HG02981 (cell line): ENCODE measurements around the gene SNX22.
"Not testable (repeated sequence)": the region's sequence is repeated elsewhere in the genome, so short reads cannot be mapped to it uniquely, and the experiment has no call there.

ENCODE experiments used
- ATAC-seq: cut with Tn5 transposase; IDR thresholded peaks from one replicate; pipeline ENCODE4 v1.9.1; 2021; ENCODE audit warnings: mild to moderate bottlenecking, moderate library complexity; ENCODE audit not compliant: unreplicated experiment

Gene SNX22

DNA sequence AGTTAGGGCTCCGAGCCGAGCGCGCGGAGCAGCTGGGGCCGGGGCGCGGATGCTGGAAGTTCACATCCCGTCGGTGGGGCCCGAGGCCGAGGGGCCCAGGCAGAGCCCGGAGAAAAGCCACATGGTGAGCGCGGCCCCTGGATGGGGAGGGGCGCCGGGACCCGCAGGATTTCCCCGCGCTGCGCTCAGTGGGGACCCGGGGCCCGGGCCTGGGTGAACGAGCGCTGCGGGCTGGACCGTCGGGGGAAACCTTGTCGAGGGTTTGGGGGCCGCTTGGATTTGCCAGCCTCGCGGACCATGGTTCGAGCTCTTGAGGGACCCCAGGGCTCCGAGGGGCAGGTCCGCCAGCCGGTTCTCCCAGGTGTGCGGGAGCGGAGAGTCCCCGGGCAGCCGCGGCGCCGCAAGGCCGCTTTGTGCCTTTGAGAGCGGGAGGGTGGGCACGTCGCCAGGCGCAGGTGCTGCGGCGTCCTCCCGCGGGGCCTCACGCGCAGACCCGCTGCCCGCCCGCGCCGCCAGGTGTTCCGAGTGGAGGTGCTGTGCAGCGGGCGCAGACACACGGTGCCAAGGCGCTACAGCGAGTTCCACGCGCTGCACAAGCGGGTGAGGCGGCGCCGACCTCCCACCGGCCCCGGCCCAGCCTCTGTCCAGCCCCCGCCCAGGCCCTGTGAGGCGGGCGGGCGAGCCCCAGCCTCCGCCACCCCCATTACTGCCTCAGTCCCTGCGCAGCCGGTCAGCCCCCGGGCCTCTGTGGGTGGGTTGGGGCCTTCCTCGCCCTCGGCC is at the start of gene SNX22:
Gene SNX22 (plus strand): TSS at position 5 of the 780 bp plus-strand sequence. CDS start 45 bp downstream, at position 50.
- peak; percentile 10 for ATAC-seq

- ATAC-seq, result no peak
Observed at GRCh38 chr15:64102497-64102896, 49.0 kb upstream of the SNX22 start.

DNA sequence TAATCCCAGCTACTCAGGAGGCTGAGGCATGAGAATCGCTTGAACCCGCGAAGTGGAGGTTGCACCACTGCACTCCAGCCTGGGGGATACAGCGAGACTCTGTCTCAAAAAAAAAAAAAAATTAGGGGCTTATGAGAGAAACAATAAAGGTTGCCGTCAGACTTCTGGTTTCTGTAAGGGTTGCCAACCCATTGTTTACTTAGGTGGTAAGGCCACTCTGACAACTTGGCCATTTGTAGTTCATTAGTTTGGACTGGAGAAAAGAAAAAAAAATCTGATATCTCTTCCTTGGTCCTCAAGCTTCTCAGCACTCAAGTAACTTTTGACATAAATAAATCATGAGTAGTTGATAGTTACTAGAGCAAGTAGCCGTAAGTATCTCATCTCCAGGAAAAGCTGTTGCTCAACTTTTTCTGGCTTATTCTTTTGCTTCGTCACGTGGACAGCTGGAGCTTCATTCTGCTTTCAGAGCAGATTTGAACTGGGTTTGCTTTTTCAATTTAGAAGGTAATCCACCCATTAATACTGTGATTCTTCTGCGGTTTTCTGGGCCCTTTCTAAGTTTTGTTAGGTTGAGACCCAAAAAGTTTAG is 46.3 kb upstream of the SNX22 start:
- no peak for ATAC-seq

DNA sequence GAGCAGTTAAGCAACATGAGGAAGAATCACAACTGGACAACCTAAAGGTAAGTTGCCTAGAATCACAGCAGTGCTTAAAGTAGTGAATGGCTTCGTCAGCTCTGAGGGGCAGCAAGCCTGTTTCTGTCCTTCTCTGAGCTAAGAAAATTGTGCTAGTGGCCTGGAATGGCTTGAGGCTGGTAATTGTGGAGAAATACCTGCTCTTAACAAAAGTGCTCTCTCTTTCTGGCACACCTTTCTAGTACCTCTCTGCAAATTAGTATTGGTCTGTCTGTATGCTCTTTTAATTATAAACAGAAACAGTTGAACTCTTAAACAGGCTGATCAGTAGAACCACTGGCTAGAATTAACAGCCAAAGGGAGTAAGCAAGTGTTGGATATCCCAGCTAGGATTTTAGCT is 44.2 kb upstream of the SNX22 start:
- no peak for ATAC-seq

GRCh38 chr15:64110108-64110701 is 41.3 kb upstream of the SNX22 start:
- ATAC-seq, result not testable (repeated sequence)

DNA sequence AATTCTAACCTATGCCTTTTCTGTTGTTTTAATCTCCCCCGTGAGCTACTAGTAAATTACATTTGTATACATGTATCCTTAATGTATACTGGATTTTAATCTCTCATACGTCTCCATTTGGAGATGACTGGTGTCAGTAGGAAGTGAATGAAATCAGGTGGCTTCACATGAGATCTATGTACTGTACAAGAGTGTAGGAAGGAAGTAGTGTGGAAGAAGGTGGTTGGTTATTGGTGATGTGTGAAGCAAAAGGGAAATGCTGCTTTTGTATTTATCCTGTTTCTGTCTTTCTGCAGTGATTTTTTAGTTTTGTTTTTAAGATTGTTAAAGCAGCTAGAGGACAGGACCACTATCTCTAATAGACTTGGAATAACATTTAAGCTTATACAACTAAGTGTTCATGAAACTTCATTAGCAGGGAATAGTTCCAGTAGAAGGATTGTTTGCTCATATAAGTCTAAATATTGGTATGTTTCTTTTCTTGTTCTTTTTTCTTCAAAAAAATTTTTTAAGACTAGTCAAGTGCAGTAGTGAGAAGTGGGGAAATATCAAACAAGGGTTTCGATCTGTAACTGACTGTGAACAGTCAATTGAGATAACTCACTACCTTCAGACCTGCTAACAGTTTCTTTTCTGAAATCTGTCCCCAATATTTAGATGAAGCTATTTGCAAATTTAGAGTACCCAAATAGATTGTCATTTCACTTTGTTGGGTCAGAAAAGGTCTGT is 40.4 kb upstream of the SNX22 start:
- peak; percentile 60 for ATAC-seq

DNA sequence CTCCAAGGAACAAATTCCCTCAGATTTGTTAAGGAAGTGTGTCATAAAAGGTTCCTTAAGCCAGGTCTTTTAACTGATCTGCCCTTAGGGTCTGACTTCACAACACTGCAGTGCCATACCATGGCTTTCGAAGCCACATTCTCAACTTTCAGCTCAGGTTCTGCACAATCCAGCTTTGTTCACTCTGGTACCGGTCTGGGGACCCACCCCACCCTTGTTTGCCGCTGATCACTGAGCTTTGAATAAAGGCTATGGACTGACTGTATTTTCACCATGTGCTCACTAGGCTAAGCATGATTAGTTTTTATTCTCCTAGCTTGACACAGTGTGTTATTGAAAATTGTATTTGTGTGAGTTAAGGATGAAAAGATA is 39.9 kb upstream of the SNX22 start:
- ATAC-seq, result no peak

GRCh38 chr15:64112073-64112772 is 39.3 kb upstream of the SNX22 start:
- no peak for ATAC-seq

DNA sequence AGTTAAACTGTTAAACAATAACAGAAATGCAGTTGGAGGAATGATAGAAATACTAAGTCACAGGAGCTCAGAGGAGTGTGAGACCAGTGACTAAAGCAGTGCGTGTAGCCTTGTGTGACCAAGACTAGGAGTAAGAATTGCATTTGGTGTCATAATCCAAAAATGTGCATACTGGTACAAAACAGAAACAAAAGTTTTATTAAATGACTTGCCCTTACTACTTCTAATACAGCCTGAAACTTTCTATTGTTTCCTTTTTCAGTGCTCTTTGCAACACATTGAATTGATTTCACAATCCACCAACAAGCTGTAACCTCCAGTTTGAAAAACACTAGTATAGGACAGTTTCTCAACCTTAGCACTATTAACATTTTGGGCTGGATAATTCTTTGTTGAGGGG is 38.6 kb upstream of the SNX22 start:
- ATAC-seq, result no peak

- ATAC-seq, result no peak
Observed at GRCh38 chr15:64117759-64118487, 33.6 kb upstream of the SNX22 start.

DNA sequence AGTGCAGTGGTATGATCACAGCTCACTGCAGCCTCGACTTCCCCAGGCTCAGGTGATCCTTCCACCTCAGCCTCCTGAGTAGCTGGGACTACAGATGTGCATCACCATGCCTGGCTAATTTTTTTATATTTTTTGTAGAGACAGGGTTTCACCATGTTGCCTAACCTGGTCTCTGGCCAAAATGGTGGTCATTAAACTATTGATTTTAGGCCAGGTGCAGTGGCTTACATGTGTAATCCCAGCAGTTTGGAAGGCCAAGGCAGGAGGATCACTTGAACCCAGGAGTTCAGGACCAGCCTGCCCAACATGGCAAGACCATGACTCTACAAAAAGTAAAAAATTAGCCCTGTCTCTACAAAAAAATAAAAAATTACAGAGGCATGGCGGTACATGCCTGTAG is 31.2 kb upstream of the SNX22 start:
- not testable (repeated sequence) for ATAC-seq

- ATAC-seq, result no peak
Observed at GRCh38 chr15:64121614-64122013, 29.9 kb upstream of the SNX22 start.

DNA sequence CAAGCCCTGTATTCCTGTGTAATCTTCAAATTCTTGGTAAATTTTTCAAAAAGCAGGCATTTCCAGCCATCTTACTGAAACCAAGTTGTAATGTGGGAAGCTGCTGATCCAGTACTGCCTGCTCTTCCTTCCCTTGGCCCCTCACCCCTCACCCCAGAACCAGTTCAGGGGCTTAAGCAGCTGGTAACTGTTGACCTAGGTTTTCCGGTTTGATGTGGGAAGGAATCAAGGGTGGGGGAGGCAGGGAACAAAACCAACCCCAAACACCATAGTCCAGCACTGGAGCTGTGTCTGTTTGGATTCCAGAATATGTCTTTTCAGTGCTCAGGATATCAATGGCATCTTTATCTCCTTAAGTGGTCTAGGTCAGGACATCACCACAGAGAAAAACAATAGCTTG is 29.1 kb upstream of the SNX22 start:
- no peak for ATAC-seq

DNA sequence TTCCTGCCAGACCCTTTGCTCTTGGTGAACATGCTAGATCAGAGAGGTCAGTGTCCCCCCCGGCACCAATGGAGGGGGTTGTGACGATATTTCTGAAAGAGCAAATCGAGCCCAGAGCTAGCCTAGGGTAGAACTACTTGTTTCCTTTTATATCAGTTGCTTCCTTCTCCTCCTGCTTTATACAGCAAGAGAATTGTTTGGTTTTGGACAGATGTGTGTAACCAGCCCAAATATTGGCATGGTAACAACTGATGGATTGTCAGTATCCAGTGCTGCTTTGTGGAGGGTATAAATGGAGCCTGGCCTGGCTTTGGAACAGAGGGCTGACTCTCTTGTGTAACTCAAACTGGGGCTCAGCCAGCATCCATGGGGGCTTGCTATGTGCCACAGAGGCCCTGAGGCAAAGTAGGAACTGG is 28.6 kb upstream of the SNX22 start:
- no peak for ATAC-seq

DNA sequence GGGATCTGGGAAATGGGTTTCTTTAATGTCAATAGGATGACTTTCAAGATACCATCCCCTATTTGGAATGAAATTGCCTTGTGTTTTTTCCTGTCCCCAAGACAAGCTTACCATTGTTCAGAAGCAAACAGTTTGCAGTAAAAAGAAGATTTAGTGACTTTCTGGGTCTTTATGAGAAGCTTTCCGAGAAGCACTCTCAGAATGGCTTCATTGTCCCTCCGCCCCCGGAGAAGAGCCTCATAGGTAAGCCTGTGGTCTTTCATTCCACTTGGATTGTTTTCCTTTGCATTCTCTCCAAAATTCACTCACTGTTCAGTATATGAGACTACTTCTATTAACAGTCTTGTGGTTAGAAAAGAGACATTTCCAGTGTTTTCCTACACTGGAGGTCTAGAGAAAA is 25.6 kb upstream of the SNX22 start:
- no peak for ATAC-seq

- ATAC-seq, result no peak
Observed at GRCh38 chr15:64127521-64128270, 23.8 kb upstream of the SNX22 start.

DNA sequence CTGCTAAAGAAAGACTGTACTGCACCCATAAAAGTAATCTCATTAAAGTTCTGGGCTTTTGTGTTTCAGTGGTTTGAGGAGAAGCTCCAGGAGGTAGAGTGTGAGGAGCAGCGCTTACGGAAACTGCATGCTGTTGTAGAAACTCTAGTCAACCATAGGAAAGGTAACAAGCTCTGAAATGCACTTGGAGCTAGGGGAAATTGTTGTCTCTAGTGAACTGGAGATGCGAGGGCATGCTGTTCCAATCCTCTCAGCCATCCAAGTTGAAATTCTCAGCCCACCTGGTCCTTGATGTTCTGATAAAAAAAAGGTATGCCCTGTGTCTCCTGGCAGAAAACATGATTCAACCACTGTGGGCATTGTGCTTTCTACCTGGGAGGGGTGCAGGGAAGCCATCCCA is 21.4 kb upstream of the SNX22 start:
- ATAC-seq, result no peak

GRCh38 chr15:64131547-64131946 is 20.0 kb upstream of the SNX22 start:
- no peak for ATAC-seq

DNA sequence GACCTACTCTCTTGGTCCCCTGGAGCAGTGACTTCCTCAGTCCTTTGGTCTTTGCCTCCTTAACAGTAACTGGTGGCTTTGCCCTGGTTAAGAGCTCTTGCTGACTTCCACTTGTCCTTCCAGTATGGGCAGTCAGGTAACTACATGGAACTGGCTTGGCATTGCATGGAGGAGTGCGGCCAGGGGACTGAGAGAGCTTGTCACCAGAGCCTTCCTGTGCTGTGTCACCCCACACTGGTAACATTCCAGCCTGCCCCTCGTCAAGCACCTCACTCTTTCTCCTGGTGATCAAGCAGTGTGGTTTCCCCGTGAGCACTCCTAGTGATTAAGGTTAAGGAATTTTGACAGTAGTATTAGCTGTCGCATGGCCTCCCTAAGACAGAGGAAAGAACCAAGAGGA is 19.3 kb upstream of the SNX22 start:
- no peak for ATAC-seq
